ENCODE results near the gene CRYGN. TPM values are rescaled to one million over a fixed set of nuclear protein-coding genes. Genes with fewer than 3 reads are reported as not detected.

Gene CRYGN
- total RNA-seq, 1 donor from 2014 or later, result 0.41 TPM

DNA sequence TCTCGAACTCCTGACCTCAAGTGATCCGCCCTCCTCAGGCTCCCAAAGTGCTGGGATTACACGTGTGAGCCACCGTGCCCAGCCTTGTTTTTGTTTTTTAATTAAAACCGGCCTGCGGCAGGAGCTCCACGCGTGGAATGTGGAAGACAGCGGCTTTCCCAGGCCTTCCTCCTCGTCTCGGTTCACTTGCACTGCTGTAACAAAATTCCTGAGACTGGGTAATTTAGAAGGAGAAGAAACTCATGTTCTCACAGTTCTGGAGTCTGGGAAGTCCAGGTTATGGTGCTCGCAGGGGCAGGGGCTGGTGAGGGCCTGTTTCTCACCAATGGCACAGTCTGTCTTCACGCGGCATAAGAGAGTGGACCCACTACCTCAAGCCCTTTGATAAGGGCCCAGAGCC, 14.4 kb upstream of the CRYGN start:
- Histone ChIP-seq H3K36me3 (no peaks in the 10 kb centered on the region), H3K4me3 (no peak overlapping the region), H3K4me1 (peaks cover 5% of the 10 kb centered on the region), H3K27ac (replicated peaks) (no peak overlapping the region), H3K9me3 (replicated peaks) (no peaks in the 10 kb centered on the region), H3K27me3 (ENCODE audit: low read depth) (no peaks in the 10 kb centered on the region)
- intact Hi-C loops (cut with micrococcal nuclease), result no loop called here
- TF ChIP-seq, protein P1, sequence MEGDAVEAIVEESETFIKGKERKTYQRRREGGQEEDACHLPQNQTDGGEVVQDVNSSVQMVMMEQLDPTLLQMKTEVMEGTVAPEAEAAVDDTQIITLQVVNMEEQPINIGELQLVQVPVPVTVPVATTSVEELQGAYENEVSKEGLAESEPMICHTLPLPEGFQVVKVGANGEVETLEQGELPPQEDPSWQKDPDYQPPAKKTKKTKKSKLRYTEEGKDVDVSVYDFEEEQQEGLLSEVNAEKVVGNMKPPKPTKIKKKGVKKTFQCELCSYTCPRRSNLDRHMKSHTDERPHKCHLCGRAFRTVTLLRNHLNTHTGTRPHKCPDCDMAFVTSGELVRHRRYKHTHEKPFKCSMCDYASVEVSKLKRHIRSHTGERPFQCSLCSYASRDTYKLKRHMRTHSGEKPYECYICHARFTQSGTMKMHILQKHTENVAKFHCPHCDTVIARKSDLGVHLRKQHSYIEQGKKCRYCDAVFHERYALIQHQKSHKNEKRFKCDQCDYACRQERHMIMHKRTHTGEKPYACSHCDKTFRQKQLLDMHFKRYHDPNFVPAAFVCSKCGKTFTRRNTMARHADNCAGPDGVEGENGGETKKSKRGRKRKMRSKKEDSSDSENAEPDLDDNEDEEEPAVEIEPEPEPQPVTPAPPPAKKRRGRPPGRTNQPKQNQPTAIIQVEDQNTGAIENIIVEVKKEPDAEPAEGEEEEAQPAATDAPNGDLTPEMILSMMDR (IDR thresholded peaks at IDR 0.05; ENCODE audit: borderline replicate concordance), result no peak
- no peak for DNase-seq

DNA sequence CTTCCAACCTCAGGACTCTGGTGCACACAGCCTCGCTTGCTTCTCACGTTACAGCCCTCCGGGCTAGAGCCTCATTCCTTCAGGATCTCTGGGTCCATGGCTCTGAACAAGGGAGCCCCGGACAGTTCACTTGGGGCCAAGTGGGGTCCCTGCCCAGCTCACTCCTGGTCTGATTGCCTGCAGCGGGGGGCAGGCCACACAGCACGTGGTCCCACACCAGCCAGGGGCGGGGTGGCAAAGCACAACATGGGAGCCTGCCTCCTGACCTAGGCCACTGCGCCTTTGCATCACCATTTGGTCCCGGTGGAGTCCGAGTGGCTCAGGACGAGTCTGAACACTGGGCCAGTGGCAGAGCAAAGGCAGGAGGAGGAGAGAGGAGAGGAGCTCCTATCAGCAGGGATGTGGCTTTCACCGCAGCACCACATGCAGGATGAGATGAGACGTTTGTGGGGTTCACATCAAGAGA, 13.4 kb upstream of the CRYGN start:
- no peak for DNase-seq
- TF ChIP-seq, protein P1 (IDR thresholded peaks at IDR 0.05; ENCODE audit: borderline replicate concordance), result no peak
- Histone ChIP-seq H3K9me3 (replicated peaks) (no peaks in the 10 kb centered on the region), H3K27ac (replicated peaks) (no peak overlapping the region), H3K4me3 (no peak overlapping the region), H3K27me3 (ENCODE audit: low read depth) (no peaks in the 10 kb centered on the region), H3K36me3 (no peaks in the 10 kb centered on the region), H3K4me1 (peaks cover 4% of the 10 kb centered on the region)
- intact Hi-C loops (cut with micrococcal nuclease), result no loop called here

DNA sequence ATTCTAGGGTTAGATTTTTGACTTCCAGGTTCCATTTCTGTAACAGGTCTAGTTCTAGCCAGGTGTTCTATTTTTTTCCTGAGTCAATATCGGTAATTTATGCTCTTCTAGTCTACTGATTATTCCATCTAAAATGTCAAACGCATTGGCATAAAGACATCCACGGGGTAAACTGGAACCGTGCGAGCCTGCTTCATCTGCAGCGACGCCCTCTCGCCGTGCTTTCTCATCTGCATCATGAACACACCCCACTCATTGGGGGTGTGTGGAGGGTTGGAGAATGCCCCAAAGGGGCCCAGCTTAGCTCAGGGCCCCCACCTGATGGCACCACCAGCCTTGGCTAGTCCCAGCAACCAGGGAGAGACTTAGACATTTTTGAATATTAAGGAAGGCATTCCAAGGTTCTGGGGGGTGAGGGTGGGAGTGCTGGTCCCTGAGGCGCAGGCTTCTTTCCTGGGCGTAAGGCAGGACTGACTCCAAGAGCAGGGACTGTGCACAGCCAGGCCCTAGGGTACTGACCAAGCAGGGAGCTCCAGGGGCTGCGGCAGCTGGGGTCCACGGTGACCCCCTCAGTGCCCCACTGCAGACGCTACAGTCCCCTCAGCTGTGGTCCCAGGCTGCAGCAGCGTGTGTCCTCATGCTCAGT, 12.9 kb upstream of the CRYGN start:
- intact Hi-C loops (cut with micrococcal nuclease), result no loop called here
- DNase-seq, result no peak
- Histone ChIP-seq H3K9me3 (replicated peaks) (no peaks in the 10 kb centered on the region), H3K4me3 (no peak overlapping the region), H3K27ac (replicated peaks) (no peak overlapping the region), H3K27me3 (ENCODE audit: low read depth) (no peaks in the 10 kb centered on the region), H3K4me1 (peaks cover 10% of the 10 kb centered on the region), H3K36me3 (no peaks in the 10 kb centered on the region)
- TF ChIP-seq, protein P1 (IDR thresholded peaks at IDR 0.05; ENCODE audit: borderline replicate concordance), result no peak

DNA sequence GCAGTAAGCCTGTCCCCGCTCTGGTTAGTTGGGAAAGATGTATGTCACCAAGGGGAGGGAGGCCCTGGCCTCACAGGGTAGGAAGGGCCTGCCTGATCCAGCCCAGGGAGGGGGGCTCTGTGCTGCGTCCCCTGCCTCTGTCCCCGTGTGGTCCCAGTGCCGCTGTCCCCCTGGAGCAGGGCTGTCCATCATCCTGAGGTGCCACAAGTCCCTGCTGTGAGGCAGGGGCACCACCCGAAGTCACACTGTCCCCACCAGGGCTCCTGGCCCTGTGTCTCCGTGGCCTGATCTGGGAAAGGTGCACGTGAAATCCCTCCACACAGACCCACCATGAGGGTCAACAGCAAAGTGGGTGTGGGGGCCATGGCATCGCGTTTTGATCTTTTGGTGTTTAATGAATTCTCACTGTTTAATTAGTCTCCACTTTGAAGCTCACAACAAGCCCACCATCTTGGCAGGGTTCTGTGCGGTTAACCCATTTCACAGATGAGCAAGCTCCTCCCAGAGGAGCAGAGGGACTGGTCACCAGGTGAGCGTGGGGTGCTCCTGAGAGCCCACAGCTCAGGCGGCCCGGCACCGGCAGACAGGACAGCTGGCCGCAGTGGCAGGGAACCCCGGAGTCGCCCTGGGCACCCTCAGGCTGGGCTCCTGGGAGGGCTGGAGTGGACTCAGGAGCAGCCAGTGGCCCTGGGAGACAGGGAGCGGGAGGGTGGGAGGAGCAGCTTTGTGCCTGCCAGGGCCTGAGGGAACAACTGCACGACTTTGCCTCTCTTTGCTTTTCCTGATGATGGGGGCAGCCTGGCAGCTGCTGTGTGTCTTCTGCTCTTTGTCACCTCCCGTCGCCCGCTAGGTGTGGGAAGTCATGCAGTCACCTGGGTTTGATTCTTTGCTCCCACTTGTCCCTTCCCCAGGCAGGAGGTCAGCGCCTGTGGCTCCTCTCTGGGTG, 12.0 kb upstream of the CRYGN start:
- Histone ChIP-seq H3K27me3 (ENCODE audit: low read depth) (no peaks in the 10 kb centered on the region), H3K9me3 (replicated peaks) (no peaks in the 10 kb centered on the region), H3K4me1 (peaks cover 10% of the 10 kb centered on the region), H3K27ac (replicated peaks) (no peak overlapping the region), H3K36me3 (no peaks in the 10 kb centered on the region), H3K4me3 (no peak overlapping the region)
- TF ChIP-seq, protein P1 (IDR thresholded peaks at IDR 0.05; ENCODE audit: borderline replicate concordance), result no peak
- no peak for DNase-seq
- intact Hi-C loops (cut with micrococcal nuclease), result no loop called here

DNA sequence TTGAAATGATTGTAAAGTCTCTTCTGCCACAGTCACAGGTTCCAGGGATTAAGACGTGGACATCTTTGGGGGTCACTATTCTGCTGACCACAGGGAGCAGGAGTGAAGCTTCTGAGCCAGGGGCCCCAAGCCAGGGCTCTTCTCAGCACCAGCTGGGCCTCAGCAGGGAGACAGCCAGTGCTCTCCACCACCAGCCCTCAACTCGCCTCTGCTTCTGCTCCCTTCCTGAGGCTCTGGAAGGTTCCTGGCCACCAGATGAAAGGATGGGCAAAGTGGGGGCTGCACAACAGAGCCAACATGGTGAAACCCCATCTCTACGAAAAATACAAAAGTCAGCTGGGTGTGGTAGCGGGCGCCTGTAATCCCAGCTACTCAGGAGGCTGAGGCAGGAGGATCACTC, 11.2 kb upstream of the CRYGN start:
- no peaks in the 10 kb centered on the region for H3K27me3 ChIP-seq (ENCODE audit: low read depth)
- TF ChIP-seq, protein P1 (IDR thresholded peaks at IDR 0.05; ENCODE audit: borderline replicate concordance), result no peak
- no peak overlapping the region for H3K27ac ChIP-seq (replicated peaks)
- H3K36me3 ChIP-seq, result no peaks in the 10 kb centered on the region
- peaks cover 10% of the 10 kb centered on the region for H3K4me1 ChIP-seq
- H3K4me3 ChIP-seq, result no peak overlapping the region
- H3K9me3 ChIP-seq (replicated peaks), result no peaks in the 10 kb centered on the region
- DNase-seq, result no peak
- intact Hi-C loops (cut with micrococcal nuclease), result no loop called here
